ENCODE results near the gene PAQR9.

Gene PAQR9

DNA sequence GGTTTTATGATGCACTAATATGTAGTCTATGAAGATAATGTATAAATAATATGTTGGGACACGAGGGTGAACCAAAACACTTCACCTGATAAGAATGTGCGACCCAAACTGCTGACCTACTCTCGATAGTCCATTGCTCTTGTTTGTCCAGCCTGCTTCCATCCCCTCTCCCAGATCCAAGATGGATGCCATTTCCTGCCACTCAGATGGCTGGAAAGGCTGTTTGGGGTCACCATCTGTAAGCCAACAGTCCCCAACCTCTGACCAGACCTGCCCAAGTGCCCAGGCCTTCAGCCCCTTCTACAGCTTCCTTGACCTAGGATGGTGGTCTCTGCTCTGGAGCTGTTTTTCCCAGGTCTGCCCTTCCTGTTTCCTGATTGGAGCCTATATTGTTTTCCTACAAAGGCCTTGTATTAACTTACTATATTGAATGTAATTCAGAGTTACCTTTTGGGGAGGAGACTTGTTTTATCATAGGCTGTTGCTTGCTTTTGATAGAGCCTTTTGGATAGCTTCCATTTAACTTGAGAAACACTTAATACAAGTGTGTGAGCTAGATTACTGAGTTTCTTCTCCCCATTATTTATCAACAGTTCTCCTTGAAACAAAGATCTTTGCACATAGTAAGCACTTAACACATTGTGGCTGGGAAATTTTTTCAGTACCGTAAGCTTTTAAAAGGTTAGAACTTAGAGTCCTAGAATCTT is 5.0 kb upstream of the PAQR9 start:
- no peak overlapping the region for H3K4me3 ChIP-seq (ENCODE audit: low read depth, low read length, poor library complexity, severe bottlenecking)
- no peak overlapping the region for H2AFZ ChIP-seq (ENCODE audit: low read length)
- no peaks in the 10 kb centered on the region for H4K20me1 ChIP-seq (ENCODE audit: insufficient read depth, low read length)
- H3K9ac ChIP-seq (ENCODE audit: low read length), result no peak overlapping the region
- no peaks in the 10 kb centered on the region for H3K9me2 ChIP-seq (ENCODE audit: low read depth, low read length)
- H3F3A ChIP-seq (ENCODE audit: insufficient read depth, low read length), result no peaks in the 10 kb centered on the region
- no peaks in the 10 kb centered on the region for H3K9me3 ChIP-seq (ENCODE audit: low read length)
- no peaks in the 10 kb centered on the region for H3K4me1 ChIP-seq (ENCODE audit: insufficient read depth, low read length, severe bottlenecking)
- TF ChIP-seq CTCF (IDR thresholded peaks at IDR 0.05; ENCODE audit: low read length) (no peak), EZH2 (IDR thresholded peaks at IDR 0.05; ENCODE audit: borderline replicate concordance, low read length) (no peak)
- no peaks in the 10 kb centered on the region; the same call in 1 of the 2 replicates for H3K27me3 ChIP-seq (ENCODE audit: insufficient read depth, low read length)
- H3K4me2 ChIP-seq (ENCODE audit: low read length), result no peak overlapping the region
- H3K36me3 ChIP-seq (ENCODE audit: insufficient read depth, low read length), result no peaks in the 10 kb centered on the region
- no peaks in the 10 kb centered on the region for H3K79me2 ChIP-seq (ENCODE audit: insufficient read depth, low read length)
- H3K27ac ChIP-seq (ENCODE audit: low read depth, low read length, poor library complexity, severe bottlenecking), result no peak overlapping the region

DNA sequence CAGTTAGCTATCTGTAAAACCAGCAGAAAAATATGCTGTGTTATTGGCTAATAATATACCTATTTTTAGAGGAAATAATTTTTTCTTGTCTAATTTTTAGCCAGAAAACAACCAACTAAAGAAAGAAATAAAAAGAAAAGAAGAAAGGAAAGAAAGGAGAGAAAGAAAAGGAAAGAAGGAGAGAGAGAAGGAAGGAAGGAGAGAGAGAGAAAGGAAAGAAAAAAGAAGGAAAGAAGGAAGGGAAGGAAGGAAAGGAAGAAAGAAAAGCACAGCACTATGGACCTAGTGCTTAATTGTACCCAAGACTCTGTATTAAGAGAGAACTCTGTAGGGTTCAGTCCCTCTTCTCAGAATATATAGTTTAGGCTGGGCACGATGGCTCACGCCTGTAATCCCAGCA is 3.3 kb upstream of the PAQR9 start:
- Histone ChIP-seq H2AFZ (ENCODE audit: low read length) (no peak overlapping the region), H3K4me1 (ENCODE audit: insufficient read depth, low read length, severe bottlenecking) (no peaks in the 10 kb centered on the region), H3K79me2 (ENCODE audit: insufficient read depth, low read length) (no peaks in the 10 kb centered on the region), H3K9me2 (ENCODE audit: low read depth, low read length) (no peaks in the 10 kb centered on the region), H3K9ac (ENCODE audit: low read length) (no peak overlapping the region), H3K27me3 (ENCODE audit: insufficient read depth, low read length) (no peaks in the 10 kb centered on the region), H4K20me1 (ENCODE audit: insufficient read depth, low read length) (no peaks in the 10 kb centered on the region), H3K36me3 (ENCODE audit: insufficient read depth, low read length) (no peaks in the 10 kb centered on the region), H3K27ac (ENCODE audit: low read depth, low read length, poor library complexity, severe bottlenecking) (no peak overlapping the region), H3F3A (ENCODE audit: insufficient read depth, low read length) (no peaks in the 10 kb centered on the region), H3K4me2 (ENCODE audit: low read length) (no peak overlapping the region), H3K4me3 (ENCODE audit: low read depth, low read length, poor library complexity, severe bottlenecking) (no peak overlapping the region), H3K9me3 (ENCODE audit: low read length) (no peaks in the 10 kb centered on the region)
- TF ChIP-seq CTCF (IDR thresholded peaks at IDR 0.05; ENCODE audit: low read length), result no peak
- TF ChIP-seq EZH2 (IDR thresholded peaks at IDR 0.05; ENCODE audit: borderline replicate concordance, low read length), result no peak

- no peaks in the 10 kb centered on the region for H3K9me2 ChIP-seq (ENCODE audit: low read depth, low read length)
- no peaks in the 10 kb centered on the region for H3K79me2 ChIP-seq (ENCODE audit: insufficient read depth, low read length)
- no peaks in the 10 kb centered on the region for H3F3A ChIP-seq (ENCODE audit: insufficient read depth, low read length)
- no peaks in the 10 kb centered on the region for H3K27me3 ChIP-seq (ENCODE audit: insufficient read depth, low read length)
- no peak overlapping the region for H3K4me2 ChIP-seq (ENCODE audit: low read length)
- no peak overlapping the region for H3K27ac ChIP-seq (ENCODE audit: low read depth, low read length, poor library complexity, severe bottlenecking)
- no peaks in the 10 kb centered on the region for H4K20me1 ChIP-seq (ENCODE audit: insufficient read depth, low read length)
- H3K36me3 ChIP-seq (ENCODE audit: insufficient read depth, low read length), result no peaks in the 10 kb centered on the region
- no peak overlapping the region for H2AFZ ChIP-seq (ENCODE audit: low read length)
- TF ChIP-seq EZH2 (IDR thresholded peaks at IDR 0.05; ENCODE audit: borderline replicate concordance, low read length) (no peak), CTCF (IDR thresholded peaks at IDR 0.05; ENCODE audit: low read length) (no peak)
- H3K9ac ChIP-seq (ENCODE audit: low read length), result no peak overlapping the region
- H3K4me1 ChIP-seq (ENCODE audit: insufficient read depth, low read length, severe bottlenecking), result no peaks in the 10 kb centered on the region
- no peaks in the 10 kb centered on the region for H3K9me3 ChIP-seq (ENCODE audit: low read length)
- no peak overlapping the region for H3K4me3 ChIP-seq (ENCODE audit: low read depth, low read length, poor library complexity, severe bottlenecking)
Measured at GRCh38 chr3:142965581-142965980, 2.1 kb upstream of the PAQR9 start.
